K562 (cell line): ENCODE data around the gene TEAD4. TPM values are rescaled to one million over a fixed set of nuclear protein-coding genes. Genes with fewer than 3 reads are reported as not detected.

Experiments
- ATAC-seq: fragments of 200-7000 bp; cut with Tn5 transposase; 3 replicates; pipeline ENCODE4 v1.9.1; 2020; ENCODE audit warnings: moderate library complexity
- BruUV-seq: library from RNA; stranded (reverse); fragments of 400-500 nt; replicated peaks from 2 replicates; lab custom pipeline; 2021; lab: Mats Ljungman, UMichigan
- CTCF ChIA-PET: fragments of 300-600 bp; formaldehyde crosslinking; extraction: SDS; loops from one replicate; lab custom pipeline; 2021; ENCODE audit warnings: low intra/inter-chr PET ratio; lab: Yijun Ruan, JAX
- POLR2A ChIA-PET: fragments of 300-600, 350-650 bp; sonication (Branson Sonifier 250); formaldehyde crosslinking; extraction: SDS; loops from one replicate; lab custom pipeline; 2021; ENCODE audit warnings: antibody characterized with exemption, inconsistent platforms; lab: Yijun Ruan, JAX
- DNase-seq, 4 experiments: peaks; one replicate each; pipeline versions ENCODE4 v3.0.0 to v3.0.0-alpha.2; 2011 to 2018; ENCODE audit warnings: low spot score in 3 of 4, mixed read lengths in 3 of 4; ENCODE audit errors: extremely low read depth in 1 of 4
- FAIRE-seq: peaks from 2 replicates; lab custom pipeline; 2011; peaks lifted over from hg19 to GRCh38; lab: Jason Lieb, UNC
- H2AFZ ChIP-seq: 2 replicates; pipeline ENCODE4 v1.6.0; 2011; ENCODE audit warnings: low read depth, low read length, control low read depth, inconsistent platforms
- H3K27ac ChIP-seq: fragments of 200-600 bp; 3 replicates; pipeline ENCODE4 v1.8.0; 2011; ENCODE audit warnings: low read depth, mild to moderate bottlenecking, control low read depth, inconsistent platforms, low read length, moderate library complexity, mixed read lengths; ENCODE audit errors: extremely low read depth
- H3K27me3 ChIP-seq, 2 experiments: fragments of 300-600 bp in 1 of 2; 2 replicates in 1 of 2; 3 replicates in 1 of 2; pipeline versions ENCODE4 v1.6.0 to v1.8.0; 2011; ENCODE audit warnings: inconsistent platforms in 2 of 2, low read length in 2 of 2, mild to moderate bottlenecking in 1 of 2, mixed read lengths in 1 of 2, moderate library complexity in 1 of 2; ENCODE audit not compliant: control insufficient read depth in 2 of 2, insufficient read depth in 2 of 2
- H3K36me3 ChIP-seq: fragments of 300-600 bp; 3 replicates; pipeline ENCODE4 v1.8.0; 2011; ENCODE audit warnings: mild to moderate bottlenecking, low read length, inconsistent platforms; ENCODE audit not compliant: control insufficient read depth, insufficient read depth
- H3K4me1 ChIP-seq, 2 experiments: fragments of 200-600 bp in 1 of 2; replicated peaks in 1 of 2; 2 replicates in 1 of 2; 3 replicates in 1 of 2; pipeline versions ENCODE4 v1.5.1 to v1.8.0; 2011; ENCODE audit warnings: inconsistent platforms in 2 of 2, low read length in 2 of 2, mild to moderate bottlenecking in 1 of 2, mixed read lengths in 1 of 2, moderate library complexity in 1 of 2; ENCODE audit not compliant: control insufficient read depth in 2 of 2, insufficient read depth in 2 of 2
- H3K4me2 ChIP-seq: 2 replicates; pipeline ENCODE4 v1.6.1; 2011; ENCODE audit warnings: low read length, control low read depth, inconsistent platforms, mixed read lengths; ENCODE audit not compliant: insufficient read depth
- H3K4me3 ChIP-seq: fragments of 200-600 bp; sonication (generic), shearing (Covaris generic); 2 replicates; pipeline ENCODE4 v1.5.1; 2016; ENCODE audit warnings: control low read depth, inconsistent platforms
- H3K79me2 ChIP-seq: fragments of 200-600 bp; 3 replicates; pipeline ENCODE4 v1.8.0; 2011; ENCODE audit warnings: low read length, inconsistent platforms; ENCODE audit not compliant: control insufficient read depth, insufficient read depth
- H3K9ac ChIP-seq, 2 experiments: 2 replicates each; pipeline versions ENCODE4 v1.6.0 to v1.6.1; 2011; ENCODE audit warnings: low read depth in 2 of 2, low read length in 2 of 2, control low read depth in 1 of 2, inconsistent platforms in 1 of 2, mild to moderate bottlenecking in 1 of 2, mixed read lengths in 1 of 2; ENCODE audit not compliant: insufficient read depth in 1 of 2
- H3K9me1 ChIP-seq: one replicate; pipeline ENCODE4 v1.6.0; 2011; ENCODE audit warnings: inconsistent platforms, mild to moderate bottlenecking, low read length, moderate library complexity; ENCODE audit not compliant: control insufficient read depth, insufficient read depth
- H3K9me3 ChIP-seq: replicated peaks from 2 replicates; pipeline ENCODE4 v1.5.1; 2011; ENCODE audit warnings: low read depth, low read length, inconsistent platforms; ENCODE audit not compliant: control insufficient read depth, insufficient read depth
- H4K20me1 ChIP-seq: replicated peaks from 2 replicates; pipeline ENCODE4 v1.6.1; 2011; ENCODE audit warnings: low read length, inconsistent platforms, mixed read lengths; ENCODE audit not compliant: control insufficient read depth, insufficient read depth
- DACH1 ChIP-seq: fragments of 450-650 bp; IDR thresholded peaks from 2 replicates; pipeline ENCODE4 v1.6.1; 2018; ENCODE audit not compliant: partially characterized antibody
- DPF2 ChIP-seq: fragments of 450-650 bp; IDR thresholded peaks from 2 replicates; pipeline ENCODE4 v1.6.1; 2016
- GABPB1 ChIP-seq: sonication (generic); formaldehyde crosslinking; IDR thresholded peaks from 2 replicates; pipeline ENCODE4 v1.8.0; 2022; ENCODE audit warnings: mild to moderate bottlenecking, missing genetic modification reagents
- NFE2 ChIP-seq: IDR thresholded peaks from 2 replicates; pipeline ENCODE4 v1.6.1; 2014; ENCODE audit warnings: antibody characterized with exemption, low read depth
- NFYB ChIP-seq: IDR thresholded peaks from 2 replicates; pipeline ENCODE4 v1.6.1; 2011; ENCODE audit warnings: mild to moderate bottlenecking, moderate library complexity; ENCODE audit not compliant: insufficient read length; ENCODE audit errors: extremely low read depth
- SIN3A ChIP-seq, 2 experiments: fragments of 150-350 bp in 1 of 2; IDR thresholded peaks; 2 replicates each; pipeline ENCODE4 v1.6.1; 2011 to 2016; ENCODE audit warnings: borderline replicate concordance in 2 of 2, low read depth in 2 of 2, low read length in 2 of 2, mild to moderate bottlenecking in 2 of 2, moderate library complexity in 2 of 2; ENCODE audit not compliant: control insufficient read depth in 1 of 2
- ZNF146 ChIP-seq: IDR thresholded peaks from one replicate; pipeline ENCODE4 v1.6.1; 2018; ENCODE audit warnings: missing compliant biosample characterization; ENCODE audit not compliant: unreplicated experiment
- ZNF316 ChIP-seq: fragments of 450-650 bp; IDR thresholded peaks from 2 replicates; pipeline ENCODE4 v1.6.1; 2016
- ZNF696 ChIP-seq: fragments of 250-450 bp; sonication (Bioruptor Pico); conservative IDR thresholded peaks from 2 replicates; pipeline ENCODE4 v1.4.0; 2020; ENCODE audit warnings: mild to moderate bottlenecking, moderate library complexity
- WGBS: fragments of 100-300 bp; shearing (Covaris generic); methylation state at CpG from one replicate; pipeline ENCODE4 v1.1.6; 2016; ENCODE audit warnings: low coverage, mixed read lengths; ENCODE audit not compliant: insufficient coverage; ENCODE audit errors: missing lambda C conversion rate; 5-methylcytosine and 5-hydroxymethylcytosine counted together
- in situ Hi-C: fragments of 300-500 bp; cut with MboI; formaldehyde crosslinking; loops from 4 replicates; pipeline ENCODE4 v1.15.0; 2018; ENCODE audit warnings: inconsistent platforms, mixed read lengths
- intact Hi-C: fragments of 100-400 bp; cut with micrococcal nuclease; formaldehyde crosslinking; loops from 2 replicates; pipeline ENCODE4 v1.14.2; 2022
- polyA plus RNA-seq, 8 experiments: library from polyadenylated mRNA; depleted of rRNA in 4 of 8; stranded (reverse) in 5 of 8; unstranded in 3 of 8; fragments of >200 nt; fragmentation: Nextera tagmentation in 2 of 8; fragmentation: Illumina TruSeq in 1 of 8; extraction: Ambion mirVana in 2 of 8; extraction: Trizol in 1 of 8; gene quantifications; 2 replicates each; pipeline versions ENCODE4 v1.2.1 to v1.2.3, GENCODE V29; 2011 to 2014; ENCODE audit warnings: inconsistent platforms in 1 of 8, missing spikeins in 1 of 8
- total RNA-seq, 7 experiments: library from RNA; depleted of rRNA in 6 of 7; stranded (reverse); fragments of >200 nt in 6 of 7; fragmentation: Illumina TruSeq in 2 of 7; extraction: Trizol in 2 of 7; gene quantifications; 2 replicates each; pipeline versions ENCODE4 v1.2.1 to v1.2.3, GENCODE V29; 2011 to 2021; ENCODE audit warnings: low replicate concordance in 1 of 7
- TF ChIP-seq, protein P1 (sequence below), 2 experiments: fragments of 450-650 bp; conservative IDR thresholded peaks; 2 replicates each; pipeline ENCODE4 v1.6.1; 2017; ENCODE audit warnings: mild to moderate bottlenecking in 2 of 2, moderate library complexity in 2 of 2

Gene TEAD4
- total and polyA plus RNA-seq, 9 of the 15 experiments (the other 6 are each of a cell fraction or from before 2014, with no cell fraction given), result 0.82 to 40.0 (median 17.0) TPM

GRCh38 chr12:2997989-2998670 is 38.9 kb downstream of the TEAD4 start:
- Histone ChIP-seq H3K36me3 (peaks cover 47% of the 10 kb centered on the region), H3K9me3 (no peaks in the 10 kb centered on the region), H2AFZ (no peak overlapping the region), H3K27ac (peak overlapping the region; percentile 94), H3K9ac (peak overlapping the region; percentile 41 to 64; a peak in 3 of 4 replicates), H3K9me1 (peaks cover 3% of the 10 kb centered on the region), H3K4me2 (peak overlapping the region; percentile 71), H3K4me1 (peaks cover 19 to 27% of the 10 kb centered on the region in 2 experiments), H4K20me1 (peaks cover 5% of the 10 kb centered on the region; the same call in 1 of the 2 replicates), H3K27me3 (no peaks in the 10 kb centered on the region), H3K4me3 (no peak overlapping the region), H3K79me2 (peaks cover 19% of the 10 kb centered on the region; the same call in 2 of the 3 replicates)
- CTCF ChIA-PET, result no interaction called here
- POLR2A ChIA-PET, result interaction anchor here (0.6 kb wide), 2 partner anchors 37 to 81 kb away, joined by 3 read pairs; no protein-coding TSS in a partner anchor
- peak; percentile 71 for TF ChIP-seq ZNF146 (CRISPR knock-in tag)
- TF ChIP-seq SIN3A (IDR thresholded peaks at IDR 0.05; ENCODE audit: borderline replicate concordance in 2 of 2, control insufficient read depth in 1 of 2, low read depth in 2 of 2, low read length in 2 of 2), result no peak
- in situ Hi-C loops (no loop called here), intact Hi-C loops (loop anchor here (5.0 kb wide), 1 partner anchor 36 kb away; no protein-coding TSS in a partner anchor)
- 74% methylated on average over 7 of the region's 15 CpGs for WGBS
- no peak for ATAC-seq
- no TSS peak for BruUV-seq
- no peak for FAIRE-seq
- DNase-seq, result no peak

DNA sequence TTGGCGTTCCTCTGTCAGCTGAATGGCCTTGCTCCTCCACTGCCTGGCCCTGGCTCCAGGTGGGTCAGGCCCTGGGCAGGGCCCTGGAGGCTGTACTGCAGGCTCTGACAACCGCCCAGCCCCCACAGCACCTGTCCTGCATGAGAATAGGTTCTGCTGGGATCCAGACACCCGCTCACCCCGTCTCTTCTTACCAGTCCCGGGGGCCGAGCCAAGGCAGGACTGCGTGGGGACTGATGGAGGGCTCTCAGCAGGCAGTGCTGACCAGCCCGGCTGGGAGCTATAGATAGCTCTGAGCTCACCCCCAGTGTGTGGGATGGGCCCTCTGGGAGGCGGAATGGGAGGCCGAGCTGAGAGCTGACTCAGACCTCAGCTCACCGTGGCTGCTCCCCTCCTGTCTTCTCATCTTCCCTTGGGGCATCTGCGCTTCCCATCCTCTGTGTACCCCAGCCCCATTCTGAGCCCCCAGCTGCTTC is 39.6 kb downstream of the TEAD4 start:
- H3K27me3 ChIP-seq, result no peaks in the 10 kb centered on the region
- 1% methylated on average over 12 of the region's 12 CpGs for WGBS
- no peaks in the 10 kb centered on the region for H3K9me3 ChIP-seq
- peak; percentile 98 for FAIRE-seq
- H4K20me1 ChIP-seq, result peaks cover 5% of the 10 kb centered on the region; the same call in 1 of the 2 replicates
- peak overlapping the region; percentile 94 for H3K27ac ChIP-seq
- in situ Hi-C loops (no loop called here), intact Hi-C loops (loop anchor here (5.0 kb wide), 1 partner anchor 37 kb away; no protein-coding TSS in a partner anchor)
- peak overlapping the region; percentile 71 for H3K4me2 ChIP-seq
- DNase-seq, result peak; percentile 88 to 93 (median 90)
- ATAC-seq, result peak; percentile 98
- H3K79me2 ChIP-seq, result peaks cover 20% of the 10 kb centered on the region; the same call in 2 of the 3 replicates
- H3K9me1 ChIP-seq, result peaks cover 3% of the 10 kb centered on the region
- H2AFZ ChIP-seq, result peak overlapping the region; percentile 4; the same call in 1 of the 2 replicates
- ChIA-PET CTCF (no interaction called here), POLR2A (interaction anchor here (0.6 to 1.4 kb wide), 3 partner anchors 37 to 112 kb away, joined by 3 to 4 read pairs (median 3); no protein-coding TSS in a partner anchor)
- H3K9ac ChIP-seq, result peak overlapping the region; percentile 41 to 64; a peak in 3 of 4 replicates
- peaks cover 54% of the 10 kb centered on the region for H3K36me3 ChIP-seq
- H3K4me3 ChIP-seq, result peak overlapping the region; percentile 26; the same call in 1 of the 2 replicates
- BruUV-seq, result no TSS peak
- H3K4me1 ChIP-seq, result peaks cover 19 to 31% of the 10 kb centered on the region in 2 experiments
- TF ChIP-seq, protein P1, sequence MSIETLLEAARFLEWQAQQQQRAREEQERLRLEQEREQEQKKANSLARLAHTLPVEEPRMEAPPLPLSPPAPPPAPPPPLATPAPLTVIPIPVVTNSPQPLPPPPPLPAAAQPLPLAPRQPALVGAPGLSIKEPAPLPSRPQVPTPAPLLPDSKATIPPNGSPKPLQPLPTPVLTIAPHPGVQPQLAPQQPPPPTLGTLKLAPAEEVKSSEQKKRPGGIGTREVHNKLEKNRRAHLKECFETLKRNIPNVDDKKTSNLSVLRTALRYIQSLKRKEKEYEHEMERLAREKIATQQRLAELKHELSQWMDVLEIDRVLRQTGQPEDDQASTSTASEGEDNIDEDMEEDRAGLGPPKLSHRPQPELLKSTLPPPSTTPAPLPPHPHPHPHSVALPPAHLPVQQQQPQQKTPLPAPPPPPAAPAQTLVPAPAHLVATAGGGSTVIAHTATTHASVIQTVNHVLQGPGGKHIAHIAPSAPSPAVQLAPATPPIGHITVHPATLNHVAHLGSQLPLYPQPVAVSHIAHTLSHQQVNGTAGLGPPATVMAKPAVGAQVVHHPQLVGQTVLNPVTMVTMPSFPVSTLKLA (conservative IDR thresholded peaks at IDR 0.05), result 0 out of 4 replicates have a peak, but pooled peaks of 1 of the 2 experiments have one; percentile 28
- TF ChIP-seq ZNF316, result peak; percentile 42; the same call in 1 of the 2 replicates
- peak; percentile 11; the same call in 1 of the 2 replicates for TF ChIP-seq NFE2
- TF ChIP-seq DPF2, result peak; percentile 84
- no peak for TF ChIP-seq NFYB
- TF ChIP-seq DACH1, result no peak
- no peak for TF ChIP-seq ZNF696 (CRISPR knock-in tag)
- TF ChIP-seq GABPB1, result peak; percentile 26; the same call in 1 of the 2 replicates
